Activated CD8-positive, alpha-beta memory T cell treated with anti-CD3 and anti-CD28 coated beads, Interleukin-2, amount 50 U/mL, for 24 hours (primary cell): ENCODE data around the gene CFAP54.

Experiments used
- DNase-seq: peaks from one replicate; pipeline ENCODE4 v3.0.0-alpha.2; 2020; ENCODE audit errors: extremely low read depth

CFAP54 gene

GRCh38 chr12:96824838-96825236 lies 335.5 kb downstream of the CFAP54 start:
- no peak for DNase-seq

GRCh38 chr12:96828169-96828789 lies 338.9 kb downstream of the CFAP54 start:
- DNase-seq = no peak

GRCh38 chr12:96829354-96829753 lies 340.0 kb downstream of the CFAP54 start:
- DNase-seq = no peak

- DNase-seq = no peak
These were observed 342.0 kb downstream of the CFAP54 start for GRCh38 chr12:96831346-96831745.

- DNase-seq = no peak
These were observed 356.9 kb downstream of the CFAP54 start for GRCh38 chr12:96846293-96846692.

GRCh38 chr12:96850676-96851075 lies 361.3 kb downstream of the CFAP54 start:
- no peak for DNase-seq

- no peak for DNase-seq
These were observed 368.8 kb downstream of the CFAP54 start for GRCh38 chr12:96858162-96858561.

GRCh38 chr12:96861656-96862055 lies 372.3 kb downstream of the CFAP54 start:
- DNase-seq = no peak

GRCh38 chr12:96862326-96862725 lies 372.9 kb downstream of the CFAP54 start:
- no peak for DNase-seq

- DNase-seq = no peak
These were observed 375.0 kb downstream of the CFAP54 start for GRCh38 chr12:96864335-96864734.

GRCh38 chr12:96866801-96867590 lies 377.6 kb downstream of the CFAP54 start:
- no peak for DNase-seq

GRCh38 chr12:96870946-96871345 lies 381.6 kb downstream of the CFAP54 start:
- no peak for DNase-seq

GRCh38 chr12:96872961-96873360 lies 383.6 kb downstream of the CFAP54 start:
- DNase-seq = no peak

GRCh38 chr12:96874211-96874610 lies 384.8 kb downstream of the CFAP54 start:
- no peak for DNase-seq

- DNase-seq = no peak
These were observed 387.6 kb downstream of the CFAP54 start for GRCh38 chr12:96876966-96877365.

GRCh38 chr12:96878704-96879103 lies 389.3 kb downstream of the CFAP54 start:
- DNase-seq = no peak

- DNase-seq = no peak
These were observed 389.9 kb downstream of the CFAP54 start for GRCh38 chr12:96879301-96879700.

- DNase-seq = no peak
These were observed 390.8 kb downstream of the CFAP54 start for GRCh38 chr12:96880220-96880619.

GRCh38 chr12:96881608-96882007 lies 392.2 kb downstream of the CFAP54 start:
- no peak for DNase-seq

- DNase-seq = no peak
These were observed 393.5 kb downstream of the CFAP54 start for GRCh38 chr12:96882862-96883261.

GRCh38 chr12:96883571-96883970 lies 394.2 kb downstream of the CFAP54 start:
- no peak for DNase-seq

GRCh38 chr12:96886998-96887677 lies 397.8 kb downstream of the CFAP54 start:
- no peak for DNase-seq
